ENCODE results near the gene CMC1.

CMC1 gene

GRCh38 chr3:28308196-28308595, 66.8 kb downstream of the CMC1 start:
- peak; percentile 71 for DNase-seq

DNA sequence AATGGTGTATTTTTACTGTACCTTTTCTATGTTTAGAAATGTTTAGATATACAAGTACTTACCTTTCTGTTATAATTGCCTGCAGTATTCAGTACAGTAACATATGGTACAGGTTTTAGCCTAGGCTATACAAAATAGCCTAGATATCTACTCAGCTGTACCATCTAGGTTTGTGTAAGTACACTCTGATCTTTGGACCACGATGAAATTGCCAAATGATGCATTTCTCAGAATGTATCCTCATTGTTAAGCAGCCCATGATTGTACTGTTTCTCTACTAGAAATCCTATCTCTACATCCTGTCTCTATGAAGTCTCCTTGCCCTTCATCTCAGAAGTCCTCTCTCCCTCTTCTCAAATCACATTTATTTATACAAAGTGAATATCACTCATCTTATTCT, 74.3 kb downstream of the CMC1 start:
- DNase-seq: no peak

GRCh38 chr3:28316226-28316625, 74.8 kb downstream of the CMC1 start:
- DNase-seq: no peak

DNA sequence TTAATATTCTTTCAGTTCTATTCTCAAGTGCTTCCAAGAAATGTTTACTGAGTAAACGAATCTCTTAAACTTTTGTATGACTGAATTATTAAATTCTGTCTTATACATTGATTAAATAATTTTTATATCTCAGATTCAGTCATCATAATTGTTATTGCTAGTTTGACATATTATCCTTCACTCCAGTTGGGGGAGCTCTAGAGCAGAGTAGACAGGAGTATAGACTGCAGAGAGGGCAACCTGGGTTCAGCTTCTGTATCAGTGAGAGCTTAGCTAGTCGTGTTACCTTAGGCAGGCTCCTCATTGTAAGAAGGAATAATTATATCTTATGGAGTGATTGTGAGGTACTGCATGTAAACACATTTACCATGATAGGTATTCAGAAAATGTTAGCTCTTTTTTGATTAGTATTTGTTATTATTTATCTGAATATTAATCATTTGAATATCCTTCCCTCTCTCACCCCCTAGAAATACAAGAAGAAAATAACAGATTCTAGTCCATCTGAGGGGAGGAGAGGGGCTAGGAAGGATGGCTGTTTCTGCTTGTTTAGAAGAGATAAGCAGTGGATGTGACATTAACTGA, 76.1 kb downstream of the CMC1 start:
- DNase-seq: peak; percentile 50

DNA sequence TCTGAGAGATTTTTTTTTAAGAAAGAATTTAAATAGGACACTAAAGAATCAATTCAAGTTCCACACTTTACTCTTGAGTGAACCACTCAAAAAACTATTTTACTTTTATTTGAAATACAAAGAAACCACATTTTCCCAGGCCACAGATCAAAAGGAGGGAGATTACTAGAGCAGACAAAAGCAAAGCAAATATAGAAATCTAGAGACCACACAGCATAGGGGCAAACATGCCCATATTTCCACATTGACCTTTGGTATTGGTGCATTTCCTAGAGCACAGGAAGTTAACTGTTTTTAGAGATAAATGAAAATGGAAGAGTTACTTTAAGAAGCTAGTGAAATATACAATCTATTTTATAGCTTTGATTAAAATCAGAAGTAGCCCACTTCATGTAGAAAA, 79.6 kb downstream of the CMC1 start:
- no peak for DNase-seq

DNA sequence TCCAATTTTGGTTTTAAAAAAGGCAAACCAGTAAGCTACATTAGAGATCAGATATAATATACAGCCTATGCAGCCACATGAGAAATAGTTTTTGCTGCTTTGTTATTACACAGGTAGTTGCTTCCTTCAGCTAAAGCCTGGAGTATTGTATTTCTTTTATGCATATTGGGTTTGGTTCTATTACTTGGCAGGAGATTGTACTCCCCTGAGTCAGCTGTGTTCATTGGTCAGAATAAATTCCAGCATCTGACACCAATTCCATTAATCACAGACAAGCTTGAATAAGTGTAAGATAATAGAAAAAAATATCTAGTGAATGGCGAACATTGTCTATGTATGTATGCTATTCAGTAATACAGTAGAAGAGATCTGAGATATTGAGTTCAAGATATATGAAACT, 81.0 kb downstream of the CMC1 start:
- DNase-seq: no peak

- DNase-seq: no peak
Observed at GRCh38 chr3:28326458-28326926, 85.1 kb downstream of the CMC1 start.

GRCh38 chr3:28328188-28329151, 87.1 kb downstream of the CMC1 start:
- peak; percentile 65 for DNase-seq

GRCh38 chr3:28334552-28334951, 93.1 kb downstream of the CMC1 start:
- DNase-seq: peak; percentile 41

DNA sequence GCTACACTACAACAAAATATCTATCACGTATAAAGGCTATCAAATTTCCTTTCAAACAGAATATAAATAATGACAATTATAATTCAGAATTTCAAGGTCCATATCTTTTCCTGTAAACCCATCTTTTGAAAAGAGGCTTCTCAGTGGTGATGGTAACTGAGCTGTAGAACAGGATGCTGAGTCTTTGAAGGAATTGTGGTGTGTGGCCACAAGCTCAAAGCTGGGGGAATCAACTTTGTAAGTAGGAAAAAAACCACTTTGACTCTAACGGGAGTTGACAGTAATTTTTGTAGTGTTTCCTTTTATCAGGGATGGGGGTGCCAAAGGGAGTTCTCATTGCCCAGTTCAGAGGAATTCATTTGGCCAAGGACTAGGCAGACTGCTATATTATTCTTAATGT, 93.8 kb downstream of the CMC1 start:
- DNase-seq: no peak

- DNase-seq: no peak
Observed at GRCh38 chr3:28337230-28337629, 95.8 kb downstream of the CMC1 start.

DNA sequence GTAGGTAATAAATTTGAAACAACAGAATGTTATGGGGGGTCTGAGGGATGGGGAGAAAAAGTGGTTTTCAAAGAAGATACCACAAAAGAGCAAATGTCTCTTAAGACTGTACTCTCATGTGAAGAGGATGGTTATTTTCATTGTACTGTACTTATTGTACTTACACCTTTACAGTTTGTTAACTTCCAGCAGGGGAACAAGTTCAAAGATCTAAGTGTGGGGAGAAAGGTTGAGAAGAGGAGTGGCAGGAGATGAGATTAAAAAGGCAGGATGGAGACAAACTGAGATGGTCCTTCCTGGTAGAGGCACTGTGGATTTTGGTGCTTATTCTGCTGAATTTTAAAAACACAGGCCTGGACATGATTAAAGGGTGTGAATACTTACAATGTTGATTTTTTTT, 101.7 kb downstream of the CMC1 start:
- no peak for DNase-seq

GRCh38 chr3:28345690-28346089, 104.3 kb downstream of the CMC1 start:
- DNase-seq: no peak

- DNase-seq: peak; percentile 70
Observed at GRCh38 chr3:28347374-28348264, 106.2 kb downstream of the CMC1 start.

GRCh38 chr3:28348265-28348628, 106.8 kb downstream of the CMC1 start:
- DNase-seq: no peak

- peak; percentile 96 for DNase-seq
Observed at GRCh38 chr3:28348629-28349468, 107.4 kb downstream of the CMC1 start, which contains the start of the genes AZI2 and ZCWPW2. TSS of gene AZI2 (minus strand) at chr3:28348824. CDS start at chr3:28340617, 8,207 bp downstream. TSS of gene ZCWPW2 (plus strand) at chr3:28348721. CDS start at chr3:28413069, 64,348 bp downstream.

DNA sequence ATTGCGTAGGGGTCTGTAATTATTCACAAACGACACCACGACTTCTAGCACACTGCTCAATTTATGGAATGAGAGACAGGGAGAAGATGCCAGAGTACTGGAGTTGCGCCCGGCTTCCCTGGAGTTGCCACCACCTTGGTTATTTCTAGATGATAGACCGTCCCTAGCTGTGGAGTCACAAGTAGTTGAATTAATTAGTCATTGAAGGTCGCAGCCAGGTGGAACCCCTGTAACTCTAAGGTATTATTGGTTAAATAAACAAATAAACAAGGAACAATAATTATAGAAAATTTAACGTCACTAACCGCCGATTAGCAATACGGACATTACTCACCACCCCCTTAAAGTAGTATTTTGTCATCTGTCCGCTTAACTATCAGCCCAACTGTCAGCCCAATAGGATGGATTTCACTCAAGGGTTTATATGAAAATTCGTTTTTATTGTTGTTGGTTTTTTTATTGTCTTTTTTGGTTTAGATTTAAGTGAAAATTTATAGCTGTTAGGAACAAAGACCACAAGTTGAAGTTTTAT, 108.1 kb downstream of the CMC1 start:
- DNase-seq: no peak
